ENCODE data around the gene ZNF19. TPM values are rescaled to one million over a fixed set of nuclear protein-coding genes. Genes with fewer than 3 reads are reported as not detected.

Gene ZNF19
- total RNA-seq, 1 experiment from 2014 or later = 4.7 TPM

GRCh38 chr16:71526111-71526631 lies 37.0 kb upstream of the ZNF19 start, which contains the start of gene CHST4:
TSS of gene CHST4 (plus strand) at chr16:71526426. CDS start at chr16:71536678, 10,252 bp downstream.
- Mint-ChIP-seq H3K36me3 (ENCODE audit: insufficient read depth in 1 of 3, low read depth in 3 of 3) (no peaks in the 10 kb centered on the region), H3K27me3 (ENCODE audit: low read depth) (no peaks in the 10 kb centered on the region; the same call in 1 of the 2 replicates), H3K4me3 (peak within 1 kb of the TSS; percentile 64 to 83), H3K4me1 (peaks cover 28 to 33% of the 10 kb centered on the region in 2 experiments), H3K27ac (peak within 1 kb of the TSS; percentile 98 to 99 (median 99)), H3K9me3 (no peaks in the 10 kb centered on the region)
- Histone ChIP-seq H3T11ph (ENCODE audit: low read length) (peak within 1 kb of the TSS; percentile 39), H3K4ac (ENCODE audit: low read depth, low read length) (no peak within 1 kb of the TSS), H3K27me3 (ENCODE audit: insufficient read depth, low read length) (no peaks in the 10 kb centered on the region), H3K79me1 (ENCODE audit: insufficient read depth, low read depth, low read length, poor library complexity, severe bottlenecking) (no peaks in the 10 kb centered on the region), H2BK20ac (ENCODE audit: low read depth, low read length, poor library complexity, severe bottlenecking) (peak within 1 kb of the TSS; percentile 65), H3K56ac (ENCODE audit: insufficient read length, low read depth, low read length) (no peak within 1 kb of the TSS), H3K9ac (ENCODE audit: extremely low read depth, insufficient read length, low read length) (peak within 1 kb of the TSS; percentile 65), H3K23me2 (ENCODE audit: insufficient read length, low read depth, low read length, poor library complexity, severe bottlenecking) (peaks cover 8% of the 10 kb centered on the region), H4K8ac (replicated peaks; ENCODE audit: insufficient read length, low read depth, low read length) (no peak within 1 kb of the TSS), H2BK12ac (ENCODE audit: insufficient read length, low read depth, low read length) (peak within 1 kb of the TSS; percentile 4), H4K20me1 (ENCODE audit: control insufficient read depth, insufficient read depth, insufficient read length) (no peaks in the 10 kb centered on the region), H2BK120ac (ENCODE audit: low read depth, low read length, poor library complexity, severe bottlenecking) (no peak within 1 kb of the TSS), H3K79me2 (ENCODE audit: insufficient read depth, low read length) (no peaks in the 10 kb centered on the region), H3K14ac (ENCODE audit: insufficient read depth, low read length) (peak within 1 kb of the TSS; percentile 36; the same call in 1 of the 2 replicates), H3K23ac (ENCODE audit: insufficient read length, low read depth, low read length) (no peak within 1 kb of the TSS), H2BK5ac (ENCODE audit: insufficient read length, low read length) (no peak within 1 kb of the TSS), H3K27ac (ENCODE audit: insufficient read length, low read depth, low read length) (peak within 1 kb of the TSS; percentile 85), H3K4me1 (ENCODE audit: insufficient read depth, low read length) (peaks cover 2% of the 10 kb centered on the region; the same call in 1 of the 2 replicates), H2AK5ac (ENCODE audit: insufficient read length, low read length) (no peak within 1 kb of the TSS), H2BK15ac (ENCODE audit: low read depth, low read length) (0 out of 2 replicates have a peak within 1 kb of the TSS, but pooled peaks have one; percentile 87), H4K5ac (ENCODE audit: insufficient read length, low read depth, low read length) (no peak within 1 kb of the TSS), H2AFZ (ENCODE audit: low read length) (peak within 1 kb of the TSS; percentile 79), H3K9me3 (ENCODE audit: control insufficient read depth, low read depth, low read length) (no peaks in the 10 kb centered on the region), H4K91ac (ENCODE audit: insufficient read length, low read depth, low read length) (no peak within 1 kb of the TSS), H3K4me2 (ENCODE audit: insufficient read depth, insufficient read length, low read length) (peak within 1 kb of the TSS; percentile 62), H3K18ac (ENCODE audit: insufficient read length, low read depth, low read length) (peak within 1 kb of the TSS; percentile 61)
- no peak for TF ChIP-seq CTCF (conservative IDR thresholded peaks at IDR 0.05)
- no CpG with 5 or more reads among the region's 9 CpGs for WGBS (ENCODE audit: extremely low coverage, insufficient read length, low lambda C conversion rate)
- peak; percentile 94 for DNase-seq

All from H9 (cell line).